Tracheal epithelial cell (primary cell): ENCODE measurements around the gene DENND10. TPM values are rescaled to one million over a fixed set of nuclear protein-coding genes. Genes with fewer than 3 reads are reported as not detected.

Experiments
- total RNA-seq: library from RNA; depleted of rRNA; stranded (reverse); fragments of >200 nt; gene quantifications from 2 replicates; pipeline ENCODE4 v1.2.1, GENCODE V29; 2014

DENND10 gene
- 64.6 and 79.3 TPM in 2 replicates for total RNA-seq

GRCh38 chr10:119103903-119104653 lies at the start of gene DENND10:
DENND10 (plus strand) TSS chr10:119104113; CDS start chr10:119104143, 30 bp downstream.

GRCh38 chr10:119080521-119081259 lies 23.2 kb upstream of the DENND10 start, which contains the start of gene EIF3A:
EIF3A (minus strand) TSS chr10:119080817; CDS start chr10:119080676, 141 bp downstream.

GRCh38 chr10:119165171-119166117 lies 61.5 kb downstream of the DENND10 start, which contains the start of gene SFXN4:
SFXN4 (minus strand) TSS chr10:119165714; CDS start chr10:119165647, 67 bp downstream.

GRCh38 chr10:119178372-119179119 lies 74.6 kb downstream of the DENND10 start, which contains the start of gene PRDX3:
PRDX3 (minus strand) TSS chr10:119178812; CDS start chr10:119178790, 22 bp downstream.

Other genes starting within 250 kb of the DENND10 start
- 0.64 and 1.7 TPM in 2 replicates for gene NANOS1, start 74.4 kb upstream of the DENND10 start, total RNA-seq
- 133 and 178 TPM in 2 replicates for gene EIF3A, start 23.3 kb upstream of the DENND10 start, total RNA-seq
- gene SFXN4, start 61.6 kb downstream of the DENND10 start, total RNA-seq = 37.5 and 42.9 TPM in 2 replicates
- gene PRDX3, start 74.7 kb downstream of the DENND10 start, total RNA-seq = 175 and 185 TPM in 2 replicates
- gene GRK5, start 103.5 kb downstream of the DENND10 start, total RNA-seq = 2.8 and 3.6 TPM in 2 replicates